Activated T-cell treated with anti-CD3 and anti-CD28 coated beads, Interleukin-2, amount 50 U/mL, for 72 hours (primary cell): Measurements from ENCODE around the gene EXOC6. TPM values are rescaled to one million over a fixed set of nuclear protein-coding genes. Genes with fewer than 3 reads are reported as not detected.
"Not testable (repeated sequence)": the region's sequence is repeated elsewhere in the genome, so short reads cannot be mapped to it uniquely, and the experiment has no call there.

Experiments used
- ATAC-seq, 2 donors: fragments of 150-1000 bp; cut with Tn5 transposase; replicated peaks in 1 of 2; 2 replicates each; pipeline ENCODE4 v1.10.0; 2021; ENCODE audit warnings: moderate library complexity in 2 of 2, mild to moderate bottlenecking in 1 of 2
- DNase-seq, 2 donors: peaks; one replicate each; pipeline ENCODE4 v3.0.0; 2021 to 2022; ENCODE audit warnings: mixed read lengths in 1 of 2
- H3K27ac Mint-ChIP-seq: one replicate; pipeline ENCODE4 v1.8.0; 2022; ENCODE audit warnings: mild to moderate bottlenecking, moderate library complexity, mixed read lengths
- H3K27me3 Mint-ChIP-seq: one replicate; pipeline ENCODE4 v1.8.0; 2022; ENCODE audit warnings: low read depth, mixed read lengths
- H3K36me3 Mint-ChIP-seq, 2 donors: one replicate each; pipeline ENCODE4 v1.8.0; 2022; ENCODE audit warnings: mixed read lengths in 2 of 2, mild to moderate bottlenecking in 1 of 2; ENCODE audit not compliant: insufficient read depth in 2 of 2
- H3K4me1 Mint-ChIP-seq: one replicate; pipeline ENCODE4 v1.8.0; 2022; ENCODE audit warnings: low read depth, mixed read lengths
- H3K4me3 Mint-ChIP-seq, 2 donors: one replicate each; pipeline ENCODE4 v1.8.0; 2022; ENCODE audit warnings: mild to moderate bottlenecking in 2 of 2, mixed read lengths in 2 of 2, moderate library complexity in 2 of 2
- H3K9me3 Mint-ChIP-seq, 2 donors: one replicate each; pipeline ENCODE4 v1.8.0; 2022; ENCODE audit warnings: mixed read lengths in 2 of 2
- total RNA-seq, 2 donors: library from RNA; stranded (reverse); gene quantifications; one replicate each; pipeline ENCODE4 v1.2.3, GENCODE V29; 2022

Gene EXOC6
- total RNA-seq, 2 donors from 2014 or later: 9.2 to 12.6 TPM

DNA sequence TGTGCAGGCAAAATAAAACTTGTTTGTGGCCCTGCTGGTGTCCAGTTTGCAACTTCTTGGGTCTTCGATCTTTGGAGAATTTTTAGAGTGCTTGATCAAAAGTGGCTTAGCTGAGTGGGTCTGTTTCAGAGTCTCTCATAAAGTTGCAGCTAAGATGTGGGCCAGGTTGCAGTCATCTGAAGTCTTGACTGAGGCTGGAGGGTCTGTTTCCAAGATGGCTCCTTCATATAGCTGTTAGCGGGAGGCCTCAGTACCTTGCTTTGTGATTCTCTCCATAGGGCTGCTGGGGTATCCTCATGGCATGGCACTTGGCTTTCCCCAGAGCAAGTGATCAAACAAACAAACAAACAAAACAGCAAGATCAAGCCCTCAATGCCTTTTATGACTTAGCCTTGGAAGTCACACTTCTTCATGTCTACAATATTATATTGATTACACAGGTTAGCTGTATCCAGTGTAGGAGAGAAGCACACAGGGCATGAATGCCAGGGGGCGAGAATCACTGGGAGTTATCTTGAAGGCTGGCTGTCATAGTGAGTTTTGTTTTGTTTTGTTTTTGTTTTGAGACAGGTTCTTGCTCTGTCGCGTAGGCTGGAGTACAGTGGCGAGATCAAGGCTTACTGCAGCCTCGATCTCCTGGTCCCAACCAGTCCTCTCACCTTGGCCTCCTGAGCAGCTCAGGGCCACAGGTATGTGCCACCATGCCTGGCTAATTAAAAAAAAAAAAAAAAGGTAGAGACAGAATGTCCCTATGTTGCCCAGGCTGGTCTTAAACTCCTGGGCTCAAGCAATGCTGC lies 235.6 kb downstream of the EXOC6 start:
- Mint-ChIP-seq H3K27me3 (peaks cover 35% of the 10 kb centered on the region), H3K27ac (no peak overlapping the region), H3K36me3 (no peaks in the 10 kb centered on the region), H3K4me1 (peaks cover 5% of the 10 kb centered on the region), H3K4me3 (no peak overlapping the region), H3K9me3 (no peaks in the 10 kb centered on the region)
- ATAC-seq (no peak), DNase-seq (no peak)

DNA sequence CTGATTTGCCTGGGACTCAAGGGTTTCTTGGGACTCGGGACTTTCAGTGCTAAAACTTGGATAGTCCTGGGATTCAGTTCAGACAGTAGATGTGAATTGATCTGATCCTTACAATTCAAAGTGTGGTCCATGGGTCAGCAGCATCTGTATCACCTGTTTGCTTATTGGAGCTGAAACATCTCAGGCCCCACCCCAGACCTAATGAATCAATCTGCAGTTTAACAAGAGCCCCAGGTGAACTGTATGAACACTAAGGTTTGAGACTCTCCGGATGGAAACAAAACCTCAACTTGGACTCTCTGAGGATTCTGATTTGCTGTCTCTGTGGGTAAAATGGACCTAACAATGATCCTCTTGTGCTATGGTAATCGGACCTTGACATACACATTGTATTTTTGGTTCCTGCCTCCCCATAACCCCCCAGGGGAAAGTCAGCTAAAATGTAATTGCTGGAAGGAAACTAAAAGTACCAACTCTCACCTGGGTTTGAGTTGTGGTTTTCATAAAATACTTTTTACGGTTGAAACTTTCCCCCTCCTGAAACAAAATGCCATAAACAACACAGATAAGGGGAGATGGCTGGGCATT lies 237.0 kb downstream of the EXOC6 start:
- ATAC-seq: no peak

DNA sequence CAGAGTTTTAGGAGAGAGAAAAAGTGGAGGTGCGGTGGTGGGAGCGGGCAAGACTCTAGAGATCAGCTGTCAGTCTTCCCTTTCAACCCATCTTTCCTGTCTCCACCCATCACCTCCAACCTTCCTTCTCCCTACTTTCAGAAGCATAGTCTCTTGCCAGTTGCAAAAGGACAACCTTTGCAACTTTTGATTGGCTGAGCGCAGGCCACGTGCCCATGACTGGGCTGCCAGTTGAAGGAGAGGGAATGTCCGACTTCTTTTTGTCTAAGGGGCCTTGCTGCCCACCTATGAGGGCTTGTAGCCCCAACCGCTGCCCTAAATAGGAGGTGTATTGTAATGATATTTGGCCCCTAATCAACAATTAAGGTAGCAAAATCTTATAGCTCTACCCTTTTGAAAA lies 238.0 kb downstream of the EXOC6 start:
- Mint-ChIP-seq H3K9me3 (no peaks in the 10 kb centered on the region), H3K27me3 (peaks cover 12% of the 10 kb centered on the region), H3K4me1 (no peaks in the 10 kb centered on the region), H3K4me3 (no peak overlapping the region), H3K27ac (no peak overlapping the region), H3K36me3 (no peaks in the 10 kb centered on the region)
- ATAC-seq: no peak
- DNase-seq: no peak

More for the DNA sequence above, 237.0 kb downstream of the EXOC6 start:
- Mint-ChIP-seq H3K36me3 (no peaks in the 10 kb centered on the region), H3K4me1 (no peaks in the 10 kb centered on the region), H3K9me3 (no peaks in the 10 kb centered on the region), H3K27ac (no peak overlapping the region), H3K4me3 (no peak overlapping the region), H3K27me3 (peaks cover 21% of the 10 kb centered on the region)
- DNase-seq: no peak

DNA sequence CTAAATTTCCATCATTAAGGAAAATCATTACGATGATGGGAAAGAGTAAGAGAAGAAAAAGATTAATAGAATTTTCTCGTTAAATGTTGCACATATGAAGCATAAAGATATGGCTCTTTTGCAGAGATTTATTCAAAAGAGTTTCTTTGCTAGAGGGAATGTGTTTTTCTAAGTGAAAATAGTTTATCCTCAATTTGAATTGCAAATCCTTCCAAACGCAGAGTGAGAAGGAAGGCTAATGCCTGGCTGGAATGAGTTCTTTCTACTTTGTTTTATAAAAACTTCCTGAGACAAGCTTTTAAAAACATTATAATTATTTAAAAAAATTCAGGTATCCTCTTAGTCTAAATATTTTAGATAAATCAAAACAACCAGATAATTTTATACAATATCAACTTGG lies 239.5 kb downstream of the EXOC6 start:
- H3K4me1 Mint-ChIP-seq: no peaks in the 10 kb centered on the region
- H3K27me3 Mint-ChIP-seq: peaks cover 8% of the 10 kb centered on the region
- no peak overlapping the region for H3K4me3 Mint-ChIP-seq
- no peaks in the 10 kb centered on the region for H3K36me3 Mint-ChIP-seq
- no peak for DNase-seq
- no peak overlapping the region for H3K27ac Mint-ChIP-seq
- ATAC-seq: no peak
- no peaks in the 10 kb centered on the region for H3K9me3 Mint-ChIP-seq

DNA sequence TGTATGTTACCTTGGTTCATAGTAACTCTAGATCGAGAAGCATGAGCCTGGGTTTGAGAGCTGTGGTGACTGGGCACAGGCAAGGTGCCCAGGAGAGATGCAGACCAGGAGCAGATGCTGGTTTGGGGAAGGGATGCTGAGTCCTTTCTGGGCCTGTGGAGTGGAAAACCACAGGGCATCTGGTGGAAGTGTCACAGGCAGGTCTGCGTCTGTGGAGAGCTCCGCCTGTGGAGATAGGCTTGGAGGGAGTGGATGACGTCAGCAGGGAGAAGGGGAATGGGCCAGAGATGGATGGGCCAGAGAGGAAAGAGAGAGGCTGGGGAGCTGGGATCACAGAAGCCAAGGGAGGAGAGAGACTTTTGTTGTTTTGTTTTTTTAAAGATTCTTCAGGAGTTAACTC lies 240.1 kb downstream of the EXOC6 start:
- no peak for ATAC-seq
- Mint-ChIP-seq H3K27me3 (peaks cover 14% of the 10 kb centered on the region), H3K36me3 (no peaks in the 10 kb centered on the region), H3K4me1 (no peaks in the 10 kb centered on the region), H3K9me3 (no peaks in the 10 kb centered on the region), H3K27ac (no peak overlapping the region), H3K4me3 (no peak overlapping the region)
- no peak for DNase-seq

DNA sequence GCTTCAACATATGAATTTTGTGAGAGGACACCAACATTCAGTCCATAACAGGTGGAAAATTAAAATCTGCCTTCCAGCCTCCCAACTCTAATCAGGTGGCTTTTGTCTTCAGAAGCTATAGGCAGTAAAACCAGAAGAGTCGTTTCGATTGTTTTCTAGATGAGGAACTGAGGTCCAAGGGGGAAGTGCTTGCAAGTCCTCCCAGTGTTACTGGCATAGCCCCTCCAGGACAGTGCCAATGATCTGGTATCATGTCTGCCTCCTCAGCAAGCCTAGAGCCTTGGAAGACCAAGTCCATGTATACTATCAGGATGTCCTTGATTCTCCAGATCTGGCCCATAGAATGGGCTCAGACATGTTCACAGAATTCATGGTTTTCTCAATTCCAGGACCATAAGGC lies 242.3 kb downstream of the EXOC6 start:
- no peak for ATAC-seq
- Mint-ChIP-seq H3K27ac (no peak overlapping the region), H3K4me1 (no peaks in the 10 kb centered on the region), H3K4me3 (no peak overlapping the region), H3K36me3 (no peaks in the 10 kb centered on the region), H3K27me3 (peaks cover 14% of the 10 kb centered on the region), H3K9me3 (no peaks in the 10 kb centered on the region)
- no peak for DNase-seq

DNA sequence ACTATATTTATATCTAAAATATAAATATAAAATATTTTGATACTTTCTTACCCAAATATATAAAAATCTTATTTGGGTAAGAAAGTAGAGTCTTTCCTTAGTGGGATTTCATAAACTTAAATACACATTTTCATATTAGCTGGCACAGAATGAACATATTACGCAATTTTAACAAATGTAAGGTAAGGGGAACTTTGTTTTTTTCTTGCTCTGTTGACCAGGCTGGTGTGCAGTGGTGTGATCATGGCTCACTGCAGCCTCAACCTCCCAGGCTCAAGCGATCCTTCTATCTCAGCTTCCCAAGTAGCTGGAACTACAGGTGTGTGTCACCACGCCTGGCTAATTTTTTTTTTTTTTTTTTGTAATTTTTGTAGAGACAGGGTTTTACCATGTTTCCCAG lies 243.6 kb downstream of the EXOC6 start:
- no peak overlapping the region for H3K27ac Mint-ChIP-seq
- no peaks in the 10 kb centered on the region for H3K4me1 Mint-ChIP-seq
- no peak overlapping the region for H3K4me3 Mint-ChIP-seq
- H3K27me3 Mint-ChIP-seq: peaks cover 14% of the 10 kb centered on the region
- no peak for ATAC-seq
- DNase-seq: no peak
- no peaks in the 10 kb centered on the region for H3K36me3 Mint-ChIP-seq
- H3K9me3 Mint-ChIP-seq: no peaks in the 10 kb centered on the region

DNA sequence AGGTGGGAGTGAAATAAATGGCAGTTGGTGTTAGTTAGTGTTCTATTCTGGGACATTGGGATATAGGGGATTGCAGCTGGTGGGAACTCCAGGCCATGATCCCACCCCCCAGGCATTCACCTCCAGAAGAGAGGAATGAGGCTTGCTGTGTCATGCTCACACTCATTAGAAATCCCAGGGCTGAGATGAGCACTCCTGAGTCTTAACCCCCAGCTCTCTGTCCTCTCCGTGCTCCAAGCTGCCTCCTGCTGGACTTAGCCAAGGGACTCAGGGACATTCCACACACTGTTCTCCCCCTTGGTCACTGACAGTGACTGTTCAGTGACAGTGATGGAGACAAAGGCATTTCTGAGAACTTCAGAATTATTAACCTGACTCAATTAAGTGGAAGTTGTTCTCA lies 246.9 kb downstream of the EXOC6 start:
- Mint-ChIP-seq H3K4me1 (no peaks in the 10 kb centered on the region), H3K27ac (no peak overlapping the region), H3K9me3 (no peaks in the 10 kb centered on the region), H3K36me3 (no peaks in the 10 kb centered on the region), H3K4me3 (no peak overlapping the region), H3K27me3 (peaks cover 8% of the 10 kb centered on the region)
- ATAC-seq (no peak), DNase-seq (no peak)

DNA sequence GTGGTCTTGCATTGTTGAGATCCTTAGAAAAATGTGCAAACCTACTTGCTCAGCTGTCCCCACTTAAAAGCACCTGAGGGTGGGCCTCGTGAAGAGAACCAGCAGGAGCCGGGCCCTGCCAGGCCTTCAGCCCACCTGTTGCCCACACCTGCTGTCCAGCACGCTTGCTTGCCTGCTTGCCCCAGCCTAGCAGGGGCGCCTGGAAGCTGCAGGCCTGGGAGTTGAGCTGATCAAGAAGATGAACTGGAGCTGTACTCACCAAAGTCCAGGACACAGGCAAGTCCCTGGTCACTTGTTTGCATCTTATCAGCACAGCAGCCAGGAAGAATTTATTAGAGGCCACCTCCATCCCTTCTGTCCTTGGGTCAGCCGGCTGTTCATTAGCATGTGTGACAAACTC lies 248.6 kb downstream of the EXOC6 start:
- Mint-ChIP-seq H3K9me3 (no peaks in the 10 kb centered on the region), H3K4me3 (no peak overlapping the region), H3K27me3 (peaks cover 8% of the 10 kb centered on the region), H3K36me3 (no peaks in the 10 kb centered on the region), H3K4me1 (no peaks in the 10 kb centered on the region), H3K27ac (no peak overlapping the region)
- ATAC-seq (no peak), DNase-seq (no peak)

DNA sequence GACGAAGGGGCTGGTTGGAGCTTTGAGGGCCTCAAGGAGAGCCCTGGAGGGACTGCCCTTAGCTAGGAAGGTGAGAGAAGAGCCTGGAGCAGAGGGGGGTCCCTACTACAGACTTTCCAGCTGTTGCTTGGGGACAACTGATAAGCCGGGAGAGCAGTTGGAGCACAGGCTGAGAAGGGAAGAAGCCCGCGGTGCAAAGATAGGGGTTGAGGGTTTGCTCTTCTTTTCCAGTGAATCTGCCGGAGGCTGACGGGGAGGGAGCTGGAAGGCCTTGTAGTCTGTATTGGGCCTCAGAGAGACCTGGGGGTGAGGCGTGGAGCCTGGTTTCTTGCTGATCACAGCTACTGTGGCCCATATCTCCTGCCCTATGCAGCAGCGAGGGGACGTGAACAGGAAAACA lies 249.1 kb downstream of the EXOC6 start:
- Mint-ChIP-seq H3K36me3 (no peaks in the 10 kb centered on the region), H3K4me1 (no peaks in the 10 kb centered on the region), H3K9me3 (no peaks in the 10 kb centered on the region), H3K4me3 (no peak overlapping the region), H3K27me3 (peaks cover 8% of the 10 kb centered on the region), H3K27ac (no peak overlapping the region)
- DNase-seq (no peak), ATAC-seq (no peak)

DNA sequence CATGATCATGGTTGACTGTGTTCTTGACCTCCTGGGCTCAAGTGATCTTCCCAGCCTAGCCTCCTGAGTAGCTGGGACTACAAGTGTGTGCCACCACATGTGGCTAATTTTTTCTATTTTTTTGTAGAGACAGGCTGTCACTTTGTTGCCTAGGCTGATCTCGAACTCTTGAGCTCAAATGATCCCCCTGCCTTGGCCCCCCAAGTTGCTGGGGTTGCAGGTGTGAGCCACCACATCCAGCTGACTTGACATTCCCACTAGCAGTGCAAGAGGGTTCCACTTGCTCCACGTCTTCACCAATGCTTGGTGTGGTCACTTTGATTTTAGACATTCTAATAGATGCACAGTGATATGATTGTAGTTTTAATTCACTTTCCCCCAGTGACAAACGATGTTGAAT lies 250.5 kb downstream of the EXOC6 start:
- no peak for ATAC-seq
- no peak overlapping the region for H3K4me3 Mint-ChIP-seq
- peaks cover 0 to 3% of the 10 kb centered on the region in 2 donors for H3K9me3 Mint-ChIP-seq
- peaks cover 0 to 7% of the 10 kb centered on the region in 2 donors for H3K36me3 Mint-ChIP-seq
- no peak overlapping the region for H3K27ac Mint-ChIP-seq
- no peak for DNase-seq
- no peaks in the 10 kb centered on the region for H3K4me1 Mint-ChIP-seq
- peaks cover 6% of the 10 kb centered on the region for H3K27me3 Mint-ChIP-seq

DNA sequence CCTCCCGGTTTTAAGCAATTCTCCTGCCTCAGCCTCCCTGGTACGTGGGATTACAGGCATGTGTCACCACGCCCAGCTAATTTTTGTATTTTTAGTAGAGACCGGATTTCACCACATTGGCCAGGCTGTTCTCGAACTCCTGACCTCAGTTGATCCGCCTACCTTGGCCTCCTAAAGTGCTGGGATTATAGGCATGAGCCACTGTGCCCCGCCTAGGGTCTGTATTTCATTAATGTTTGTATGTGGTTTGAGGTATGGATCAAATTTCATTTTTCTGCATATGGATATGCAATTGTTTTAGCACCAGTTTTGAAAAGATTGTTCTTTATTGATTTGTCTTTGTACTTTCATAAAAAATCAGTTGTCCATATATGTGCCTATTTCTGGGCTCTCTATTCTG lies 251.3 kb downstream of the EXOC6 start:
- H3K4me3 Mint-ChIP-seq: no peak overlapping the region
- H3K27me3 Mint-ChIP-seq: peaks cover 6% of the 10 kb centered on the region
- DNase-seq (no peak), ATAC-seq (no peak)
- H3K36me3 Mint-ChIP-seq: peaks cover 0 to 9% of the 10 kb centered on the region in 2 donors
- H3K9me3 Mint-ChIP-seq: peaks cover 0 to 6% of the 10 kb centered on the region in 2 donors
- H3K27ac Mint-ChIP-seq: no peak overlapping the region
- no peaks in the 10 kb centered on the region for H3K4me1 Mint-ChIP-seq

DNA sequence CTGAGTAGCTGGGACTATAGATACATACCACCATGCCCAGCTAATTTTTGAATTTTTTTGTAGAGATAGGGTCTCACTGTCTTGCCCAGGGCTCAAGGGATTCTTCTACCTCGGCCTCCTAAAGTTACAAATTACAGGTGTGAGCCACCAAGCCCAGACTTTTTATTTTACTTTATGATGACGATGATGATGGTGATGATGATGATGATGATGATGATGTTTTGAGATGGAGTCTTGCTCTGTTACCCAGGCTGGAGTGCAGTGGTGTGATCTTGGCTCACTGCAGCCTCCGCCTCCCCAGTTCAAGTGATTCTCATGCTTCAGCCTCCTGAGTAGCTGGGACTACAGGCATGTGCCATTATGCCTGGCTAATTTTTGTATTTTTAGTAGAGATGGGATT lies 252.8 kb downstream of the EXOC6 start:
- H3K4me3 Mint-ChIP-seq, H3K4me1 Mint-ChIP-seq, ATAC-seq, H3K27me3 Mint-ChIP-seq, H3K9me3 Mint-ChIP-seq, H3K36me3 Mint-ChIP-seq, DNase-seq, H3K27ac Mint-ChIP-seq: not testable (repeated sequence)

DNA sequence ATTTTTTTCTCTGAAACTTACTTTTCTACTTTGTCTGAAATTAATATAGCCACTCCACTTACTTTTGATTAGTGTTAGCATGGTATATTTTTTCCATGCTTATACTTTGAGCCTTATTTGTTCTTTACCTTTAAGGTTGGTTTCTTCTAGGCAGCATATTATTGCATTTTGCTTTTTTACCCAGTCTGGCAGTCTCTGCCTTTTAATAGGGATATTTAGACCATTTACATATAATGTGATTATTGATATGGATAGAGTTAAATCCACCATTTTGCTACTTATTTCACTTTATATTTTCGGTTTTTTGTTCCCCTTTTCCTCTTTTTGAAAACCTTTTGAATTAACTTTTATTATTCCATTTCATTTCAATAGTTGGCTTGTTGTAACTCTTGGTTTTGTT lies 255.6 kb downstream of the EXOC6 start:
- ATAC-seq (no peak), DNase-seq (no peak)
- Mint-ChIP-seq H3K27ac (no peak overlapping the region), H3K27me3 (peaks cover 6% of the 10 kb centered on the region), H3K4me1 (no peaks in the 10 kb centered on the region), H3K9me3 (peaks cover 0 to 6% of the 10 kb centered on the region in 2 donors), H3K4me3 (no peak overlapping the region), H3K36me3 (peaks cover 0 to 9% of the 10 kb centered on the region in 2 donors)
